GM18499 (cell line): ENCODE data around the gene NEDD4.
"Not testable (repeated sequence)": the region's sequence is repeated elsewhere in the genome, so short reads cannot be mapped to it uniquely, and the experiment has no call there.

ENCODE experiments used
- ATAC-seq: cut with Tn5 transposase; IDR thresholded peaks from one replicate; pipeline ENCODE4 v1.9.1; 2021; ENCODE audit warnings: moderate number of reproducible peaks; ENCODE audit not compliant: insufficient read depth, unreplicated experiment

Gene NEDD4

GRCh38 chr15:55902981-55903380 is 90.4 kb downstream of the NEDD4 start:
- no peak for ATAC-seq

GRCh38 chr15:55900019-55900418 is 93.4 kb downstream of the NEDD4 start:
- ATAC-seq: no peak

- no peak for ATAC-seq
Observed at GRCh38 chr15:55899537-55899936, 93.9 kb downstream of the NEDD4 start.

- no peak for ATAC-seq
Observed at GRCh38 chr15:55897560-55898336, 95.7 kb downstream of the NEDD4 start.

GRCh38 chr15:55894399-55894965 is 98.9 kb downstream of the NEDD4 start:
- no peak for ATAC-seq

GRCh38 chr15:55893852-55894251 is 99.6 kb downstream of the NEDD4 start:
- ATAC-seq: no peak

- ATAC-seq: no peak
Observed at GRCh38 chr15:55891196-55891595, 102.2 kb downstream of the NEDD4 start.

GRCh38 chr15:55884223-55884622 is 109.2 kb downstream of the NEDD4 start:
- ATAC-seq: no peak

GRCh38 chr15:55879181-55879580 is 114.2 kb downstream of the NEDD4 start:
- ATAC-seq: no peak

- no peak for ATAC-seq
Observed at GRCh38 chr15:55873024-55873720, 120.2 kb downstream of the NEDD4 start.

GRCh38 chr15:55872471-55872870 is 120.9 kb downstream of the NEDD4 start:
- no peak for ATAC-seq

GRCh38 chr15:55869660-55870059 is 123.8 kb downstream of the NEDD4 start:
- ATAC-seq: no peak

- no peak for ATAC-seq
Observed at GRCh38 chr15:55868707-55869106, 124.7 kb downstream of the NEDD4 start.

- not testable (repeated sequence) for ATAC-seq
Observed at GRCh38 chr15:55868291-55868690, 125.1 kb downstream of the NEDD4 start.

GRCh38 chr15:55863911-55864310 is 129.5 kb downstream of the NEDD4 start:
- ATAC-seq: no peak

- no peak for ATAC-seq
Observed at GRCh38 chr15:55861115-55861514, 132.3 kb downstream of the NEDD4 start.

- ATAC-seq: no peak
Observed at GRCh38 chr15:55860468-55860867, 132.9 kb downstream of the NEDD4 start.

- ATAC-seq: no peak
Observed at GRCh38 chr15:55859681-55860080, 133.7 kb downstream of the NEDD4 start.

GRCh38 chr15:55858661-55859060 is 134.8 kb downstream of the NEDD4 start:
- no peak for ATAC-seq

GRCh38 chr15:55856506-55857164 is 136.8 kb downstream of the NEDD4 start:
- ATAC-seq: no peak

- no peak for ATAC-seq
Observed at GRCh38 chr15:55853134-55853533, 140.3 kb downstream of the NEDD4 start.
